ENCODE results near the gene LGALS3BP. TPM values are rescaled to one million over a fixed set of nuclear protein-coding genes. Genes with fewer than 3 reads are reported as not detected.

Gene LGALS3BP
- total RNA-seq, 2 experiments from 2014 or later: 0.88 to 1.7 TPM

GRCh38 chr17:79027925-79028491, 48.3 kb upstream of the LGALS3BP start:
- intact Hi-C loops (cut with micrococcal nuclease; ENCODE audit: unreplicated experiment): no loop called here
- Histone ChIP-seq H4K20me1 (ENCODE audit: insufficient read depth, low read length) (no peaks in the 10 kb centered on the region), H3K36me3 (ENCODE audit: insufficient read depth, low read length) (no peaks in the 10 kb centered on the region), H2AFZ (ENCODE audit: low read length) (no peak overlapping the region), H3K79me2 (ENCODE audit: insufficient read depth, low read depth, low read length) (no peaks in the 10 kb centered on the region), H3K9me3 (ENCODE audit: low read length) (no peaks in the 10 kb centered on the region), H3K4me2 (ENCODE audit: low read length) (no peak overlapping the region), H3K4me3 (ENCODE audit: low read depth, low read length, poor library complexity, severe bottlenecking) (no peak overlapping the region), H3K9me2 (ENCODE audit: insufficient read depth, low read length) (no peaks in the 10 kb centered on the region), H3K4me1 (ENCODE audit: insufficient read depth, low read length, poor library complexity, severe bottlenecking) (no peaks in the 10 kb centered on the region), H3K27ac (ENCODE audit: low read depth, low read length, poor library complexity, severe bottlenecking) (no peak overlapping the region)
- no peak for TF ChIP-seq CTCF (conservative IDR thresholded peaks at IDR 0.05; ENCODE audit: low read length)
- no peak for TF ChIP-seq EZH2phosphoT487 (IDR thresholded peaks at IDR 0.05; ENCODE audit: borderline replicate concordance, low read depth, low read length)
- no peak for DNase-seq (ENCODE audit: low spot score)
- CTCF ChIA-PET (ENCODE audit: unreplicated experiment): no interaction called here
- POLR2A ChIA-PET: no interaction called here
- BruUV-seq (replicated peaks): no TSS peak

GRCh38 chr17:79027274-79027924, 47.7 kb upstream of the LGALS3BP start:
- POLR2A ChIA-PET: no interaction called here
- H3K79me2 ChIP-seq (ENCODE audit: insufficient read depth, low read depth, low read length): no peaks in the 10 kb centered on the region
- no peak for DNase-seq (ENCODE audit: low spot score)

More at GRCh38 chr17:79027274-79027924, 47.7 kb upstream of the LGALS3BP start:
- CTCF ChIA-PET (ENCODE audit: unreplicated experiment): interaction anchor here (0.7 kb wide), 1 partner anchor 122 kb away, joined by 3 read pairs; no protein-coding TSS in a partner anchor
- Histone ChIP-seq H4K20me1 (ENCODE audit: insufficient read depth, low read length) (no peaks in the 10 kb centered on the region), H3K4me1 (ENCODE audit: insufficient read depth, low read length, poor library complexity, severe bottlenecking) (no peaks in the 10 kb centered on the region), H3K27ac (ENCODE audit: low read depth, low read length, poor library complexity, severe bottlenecking) (no peak overlapping the region), H3K9me2 (ENCODE audit: insufficient read depth, low read length) (no peaks in the 10 kb centered on the region), H3K4me3 (ENCODE audit: low read depth, low read length, poor library complexity, severe bottlenecking) (no peak overlapping the region), H3K36me3 (ENCODE audit: insufficient read depth, low read length) (no peaks in the 10 kb centered on the region), H3K9me3 (ENCODE audit: low read length) (no peaks in the 10 kb centered on the region), H2AFZ (ENCODE audit: low read length) (no peak overlapping the region), H3K4me2 (ENCODE audit: low read length) (no peak overlapping the region)
- TF ChIP-seq EZH2phosphoT487 (IDR thresholded peaks at IDR 0.05; ENCODE audit: borderline replicate concordance, low read depth, low read length): no peak
- TF ChIP-seq CTCF (conservative IDR thresholded peaks at IDR 0.05; ENCODE audit: low read length): no peak
- intact Hi-C loops (cut with micrococcal nuclease; ENCODE audit: unreplicated experiment): no loop called here
- BruUV-seq (replicated peaks): no TSS peak

All from OCI-LY7 (cell line).